Calu3 (cell line): ENCODE results near the gene RRM2. TPM values are rescaled to one million over a fixed set of nuclear protein-coding genes. Genes with fewer than 3 reads are reported as not detected.

ENCODE experiments used
- BruUV-seq: library from RNA; stranded (reverse); fragments of 400-500 nt; replicated peaks from 2 replicates; lab custom pipeline; 2021; lab: Mats Ljungman, UMichigan
- CTCF ChIA-PET: fragments of 300-600 bp; sonication (Branson Sonifier 250); formaldehyde crosslinking; loops from one replicate; lab custom pipeline; 2022; ENCODE audit warnings: antibody characterized with exemption; lab: Charles Lee
- DNase-seq: peaks from one replicate; pipeline ENCODE4 v3.0.0; 2022
- H3K27ac Mint-ChIP-seq: one replicate; pipeline ENCODE4 v1.8.0; 2022; ENCODE audit warnings: mixed read lengths; ENCODE audit not compliant: unreplicated experiment
- H3K27me3 Mint-ChIP-seq: one replicate; pipeline ENCODE4 v1.8.0; 2022; ENCODE audit warnings: mixed read lengths; ENCODE audit not compliant: unreplicated experiment
- H3K36me3 Mint-ChIP-seq: one replicate; pipeline ENCODE4 v1.8.0; 2022; ENCODE audit warnings: mild to moderate bottlenecking, moderate library complexity, mixed read lengths; ENCODE audit not compliant: insufficient read depth, unreplicated experiment
- H3K4me1 Mint-ChIP-seq: one replicate; pipeline ENCODE4 v1.8.0; 2022; ENCODE audit warnings: mild to moderate bottlenecking, low read depth, mixed read lengths; ENCODE audit not compliant: unreplicated experiment
- H3K4me3 Mint-ChIP-seq: one replicate; pipeline ENCODE4 v1.8.0; 2022; ENCODE audit warnings: mild to moderate bottlenecking, low read depth, moderate library complexity, mixed read lengths; ENCODE audit not compliant: unreplicated experiment
- H3K9me3 Mint-ChIP-seq: one replicate; pipeline ENCODE4 v1.8.0; 2022; ENCODE audit warnings: low read depth, mixed read lengths; ENCODE audit not compliant: unreplicated experiment
- CTCF ChIP-seq: fragments of 200-600 bp; IDR thresholded peaks from one replicate; pipeline ENCODE4 v1.8.0; 2022; ENCODE audit warnings: antibody characterized with exemption; ENCODE audit not compliant: unreplicated experiment
- intact Hi-C: fragments of 100-400 bp; cut with micrococcal nuclease; formaldehyde crosslinking; loops from one replicate; pipeline ENCODE4 v1.10.0; 2022; ENCODE audit not compliant: unreplicated experiment
- total RNA-seq: library from RNA; stranded (reverse); gene quantifications from 2 replicates; pipeline ENCODE4 v1.2.3, GENCODE V29; 2022

Gene RRM2
- total RNA-seq, 1 experiment from 2014 or later: 154 TPM

- TF ChIP-seq CTCF: no peak
- no TSS peak for BruUV-seq
- CTCF ChIA-PET: interaction anchor here (0.6 kb wide), 1 partner anchor 8 kb away, joined by 4 read pairs; no protein-coding TSS in a partner anchor
- Mint-ChIP-seq H3K4me1 (peaks cover 8% of the 10 kb centered on the region), H3K4me3 (no peak overlapping the region), H3K9me3 (no peaks in the 10 kb centered on the region), H3K36me3 (no peaks in the 10 kb centered on the region), H3K27me3 (no peaks in the 10 kb centered on the region), H3K27ac (no peak overlapping the region)
- no peak for DNase-seq
- intact Hi-C loops: no loop called here
These were observed 43.5 kb downstream of the RRM2 start for GRCh38 chr2:10165861-10166675.

DNA sequence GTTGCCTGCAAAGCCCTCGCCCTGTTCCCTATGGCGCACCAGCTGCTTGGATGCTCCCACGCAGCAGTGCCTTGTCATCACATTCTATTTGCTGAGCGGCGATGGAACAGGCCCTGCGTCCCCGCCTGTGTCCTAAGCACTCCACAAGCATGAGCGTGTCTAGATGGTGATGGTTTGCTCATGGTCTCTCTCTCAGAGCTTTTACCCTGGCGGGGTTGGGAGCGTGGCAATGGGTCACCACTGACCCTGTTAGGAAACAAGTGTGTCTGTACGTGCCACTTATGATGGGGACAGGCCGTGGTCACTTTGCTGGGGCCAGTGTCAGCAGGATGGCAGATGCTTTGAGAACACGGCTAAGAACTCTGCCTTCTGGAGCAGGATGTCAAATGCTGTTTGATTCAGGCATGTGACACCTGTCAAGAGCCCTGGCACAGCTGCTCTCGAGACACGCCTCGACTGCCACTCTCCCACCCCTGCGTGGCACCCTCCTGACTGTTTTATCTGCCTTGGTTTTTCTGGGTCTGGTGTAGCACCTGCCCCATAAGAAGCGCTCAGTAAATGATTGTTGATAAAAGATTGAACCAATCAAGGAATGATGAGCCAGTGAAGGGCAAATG is 44.2 kb downstream of the RRM2 start:
- Mint-ChIP-seq H3K36me3 (no peaks in the 10 kb centered on the region), H3K27me3 (no peaks in the 10 kb centered on the region), H3K9me3 (no peaks in the 10 kb centered on the region), H3K27ac (no peak overlapping the region), H3K4me1 (peaks cover 8% of the 10 kb centered on the region), H3K4me3 (no peak overlapping the region)
- DNase-seq: no peak
- intact Hi-C loops: no loop called here
- TF ChIP-seq CTCF: no peak
- CTCF ChIA-PET: interaction anchor here (0.6 kb wide), 1 partner anchor 8 kb away, joined by 4 read pairs; no protein-coding TSS in a partner anchor
- no TSS peak for BruUV-seq

GRCh38 chr2:10167316-10167715 is 44.8 kb downstream of the RRM2 start:
- Mint-ChIP-seq H3K4me1 (peaks cover 8% of the 10 kb centered on the region), H3K36me3 (no peaks in the 10 kb centered on the region), H3K27ac (no peak overlapping the region), H3K27me3 (no peaks in the 10 kb centered on the region), H3K9me3 (no peaks in the 10 kb centered on the region), H3K4me3 (no peak overlapping the region)
- DNase-seq: no peak
- TF ChIP-seq CTCF: no peak
- CTCF ChIA-PET: interaction anchor here (0.6 kb wide), 1 partner anchor 12 kb away, joined by 4 read pairs; no protein-coding TSS in a partner anchor
- no TSS peak for BruUV-seq
- intact Hi-C loops: no loop called here

- Mint-ChIP-seq H3K4me3 (no peak overlapping the region), H3K36me3 (no peaks in the 10 kb centered on the region), H3K9me3 (no peaks in the 10 kb centered on the region), H3K27ac (no peak overlapping the region), H3K4me1 (peaks cover 8% of the 10 kb centered on the region), H3K27me3 (no peaks in the 10 kb centered on the region)
- intact Hi-C loops: no loop called here
- no peak for DNase-seq
- CTCF ChIA-PET: no interaction called here
- no TSS peak for BruUV-seq
- TF ChIP-seq CTCF: no peak
These were observed 45.7 kb downstream of the RRM2 start for GRCh38 chr2:10168221-10168620.
